ENCODE results near the gene C10orf90.

The C10orf90 gene, protein sequence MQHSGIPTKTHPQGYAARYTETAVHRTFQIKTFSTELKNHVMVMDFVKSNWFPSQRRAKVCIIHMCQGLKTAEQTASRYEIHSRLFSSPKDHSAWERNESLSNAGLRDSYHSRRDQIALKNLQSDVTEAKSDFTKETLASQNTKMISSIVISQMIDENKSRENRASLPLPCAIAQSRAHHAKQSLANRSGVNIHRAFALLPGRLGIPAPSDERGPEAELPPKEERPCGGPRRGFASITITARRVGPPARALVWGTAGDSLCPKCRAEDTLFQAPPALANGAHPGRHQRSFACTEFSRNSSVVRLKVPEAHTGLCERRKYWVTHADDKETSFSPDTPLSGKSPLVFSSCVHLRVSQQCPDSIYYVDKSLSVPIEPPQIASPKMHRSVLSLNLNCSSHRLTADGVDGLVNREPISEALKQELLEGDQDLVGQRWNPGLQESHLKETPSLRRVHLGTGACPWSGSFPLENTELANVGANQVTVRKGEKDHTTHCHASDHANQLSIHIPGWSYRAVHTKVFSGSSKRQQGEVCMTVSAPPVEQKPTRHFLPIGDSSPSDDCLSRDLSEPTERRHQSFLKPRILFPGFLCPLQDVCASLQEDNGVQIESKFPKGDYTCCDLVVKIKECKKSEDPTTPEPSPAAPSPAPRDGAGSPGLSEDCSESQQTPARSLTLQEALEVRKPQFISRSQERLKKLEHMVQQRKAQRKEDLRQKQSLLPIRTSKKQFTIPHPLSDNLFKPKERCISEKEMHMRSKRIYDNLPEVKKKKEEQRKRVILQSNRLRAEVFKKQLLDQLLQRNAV
- 0 to 0.20 (median 0) reads per million in 18 experiments for total RNA-seq

DNA sequence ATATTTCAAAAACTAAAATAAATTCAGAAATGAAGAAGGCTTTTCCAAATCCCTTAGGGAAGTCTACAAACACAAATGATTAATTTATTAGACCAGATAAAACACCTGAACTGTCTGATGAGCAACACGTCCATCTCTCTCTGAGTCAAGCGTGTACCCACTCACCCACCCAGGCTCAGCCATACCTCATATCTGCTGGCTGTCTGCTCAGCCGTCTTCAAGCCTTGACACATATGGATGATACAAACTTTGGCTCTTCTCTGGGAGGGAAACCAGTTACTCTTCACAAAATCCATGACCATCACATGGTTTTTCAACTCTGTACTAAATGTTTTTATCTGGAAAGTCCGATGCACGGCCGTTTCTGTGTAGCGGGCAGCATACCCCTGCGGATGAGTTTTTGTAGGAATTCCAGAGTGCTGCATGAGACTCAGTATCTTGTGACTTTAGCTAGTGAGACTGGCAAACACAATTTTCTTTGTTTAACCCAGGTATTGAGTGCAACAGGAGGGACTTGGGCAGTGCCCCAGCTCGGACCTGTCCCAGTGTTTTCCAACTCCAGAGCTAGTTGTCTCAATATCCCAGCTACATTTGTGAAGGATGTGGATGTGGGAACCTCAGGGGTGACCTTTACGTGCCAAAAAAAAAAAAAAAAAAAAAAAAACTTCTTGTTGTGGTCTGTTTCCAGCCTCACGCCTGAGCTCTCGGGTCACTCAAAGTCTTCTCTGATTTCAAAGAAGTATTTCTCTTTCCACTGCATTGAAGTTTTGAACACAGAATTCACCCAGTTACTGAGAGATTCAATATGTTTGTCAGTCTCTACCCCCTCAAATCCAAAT lies at the start of gene C10orf90:
TSS of gene C10orf90 (minus strand) at position 638 of the 839 bp plus-strand sequence. CDS start at position 425, 213 bp downstream.
- DNase-seq: no peak

DNA sequence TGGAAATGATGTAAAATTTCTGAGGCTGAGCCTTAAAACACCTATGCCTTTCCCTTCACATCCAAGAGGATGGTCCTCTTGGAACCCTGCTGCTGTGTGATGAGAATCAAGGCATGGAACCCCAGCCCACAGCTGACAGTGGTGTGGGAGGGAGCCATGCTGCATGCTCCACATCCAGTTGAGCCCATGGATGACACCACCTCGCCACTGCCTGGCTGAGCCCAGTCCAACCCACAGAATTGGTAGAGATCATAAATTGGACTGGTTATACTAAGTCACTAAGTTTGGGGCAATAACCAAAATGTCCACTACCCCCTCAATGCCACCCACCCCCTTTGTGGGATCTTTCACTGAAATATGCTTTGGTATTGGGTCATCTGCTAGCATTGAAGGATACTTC lies 45.9 kb upstream of the C10orf90 start:
- DNase-seq: no peak

DNA sequence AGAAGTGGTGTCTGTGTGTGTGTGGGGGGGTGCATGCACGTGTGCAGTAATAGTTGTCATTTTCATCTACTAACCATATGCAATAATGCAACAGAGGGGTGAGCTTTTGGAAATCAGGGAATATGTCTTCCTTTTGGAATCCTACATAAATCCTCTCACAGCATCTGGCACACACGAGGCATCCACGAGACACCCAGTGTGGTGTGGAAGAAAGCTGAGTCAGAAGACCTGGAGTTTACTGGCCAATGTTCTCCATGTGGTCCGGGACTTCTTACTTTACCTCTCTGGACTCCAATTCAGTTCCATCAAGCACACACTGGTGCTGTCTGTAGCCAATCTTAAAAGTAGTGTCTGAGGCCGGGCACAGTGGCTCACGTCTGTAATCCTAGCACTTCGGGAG lies 43.1 kb upstream of the C10orf90 start:
- no peak for DNase-seq

DNA sequence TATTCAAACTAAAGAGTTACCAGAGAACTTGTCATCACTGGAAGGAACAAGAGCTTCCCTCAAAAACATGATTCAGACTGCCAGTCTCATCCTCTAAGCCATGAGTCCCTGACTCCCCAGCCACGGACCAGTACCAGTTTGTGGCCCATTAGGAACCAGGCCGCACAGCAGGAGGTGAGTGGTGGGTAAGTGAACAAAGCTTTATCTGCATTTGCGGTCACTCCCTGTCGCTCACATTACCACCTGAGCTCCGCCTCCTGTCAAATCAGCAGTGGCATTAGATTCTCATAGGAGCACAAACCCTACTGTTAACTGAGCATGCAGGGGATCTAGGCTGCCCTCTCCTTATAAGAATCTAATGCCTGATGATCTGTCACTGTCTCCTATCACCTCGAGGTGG lies 42.2 kb upstream of the C10orf90 start:
- no peak for DNase-seq

DNA sequence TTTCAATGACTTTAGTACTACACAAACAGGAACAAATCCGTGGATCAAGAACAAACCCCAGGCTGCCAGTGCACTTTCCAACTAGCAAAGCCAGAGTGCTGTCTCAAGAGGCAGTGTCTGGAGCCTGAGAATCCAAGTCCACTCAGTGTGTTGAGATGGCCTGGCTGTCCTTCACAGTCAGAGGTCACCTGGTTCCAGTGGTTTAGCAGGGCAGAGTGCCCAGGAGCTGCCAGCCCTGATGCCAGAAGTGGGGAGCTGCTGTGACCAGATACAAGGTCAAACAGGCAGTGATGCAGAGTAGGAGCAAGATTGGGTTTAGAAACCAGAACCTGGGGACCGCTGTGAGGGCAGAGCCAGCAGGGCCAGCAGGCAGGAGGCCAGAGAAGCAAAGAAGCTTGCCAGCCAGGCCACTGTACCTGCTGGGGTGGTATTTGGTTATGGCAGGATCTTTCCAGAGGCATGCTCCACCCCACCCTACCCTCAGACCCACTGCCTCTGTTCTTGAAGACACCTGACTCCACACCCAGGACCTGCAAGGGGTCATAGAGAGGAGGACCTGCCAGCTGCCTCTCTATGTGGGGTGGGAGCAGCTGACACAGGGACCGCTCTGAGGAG lies 35.6 kb upstream of the C10orf90 start:
- no peak for DNase-seq

DNA sequence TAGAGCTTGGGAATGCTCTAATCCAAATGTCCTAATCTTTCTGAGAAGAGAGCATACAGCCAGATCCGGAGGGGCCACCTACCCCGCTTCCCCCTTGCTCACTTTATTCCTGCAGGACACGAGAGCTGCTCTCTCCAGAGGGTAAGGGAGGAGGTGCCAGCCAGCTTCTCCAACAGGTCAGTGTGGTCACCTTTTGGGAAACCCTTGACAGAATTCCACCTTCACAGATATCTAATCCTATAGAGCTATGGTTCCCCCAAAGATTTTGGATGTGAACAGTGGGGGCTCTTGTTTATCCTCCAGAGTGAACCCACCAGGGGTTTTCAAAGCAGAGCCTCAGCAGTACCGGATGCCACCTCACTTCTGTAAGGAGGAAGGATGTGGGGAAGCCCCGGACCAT lies 34.6 kb upstream of the C10orf90 start:
- no peak for DNase-seq

DNA sequence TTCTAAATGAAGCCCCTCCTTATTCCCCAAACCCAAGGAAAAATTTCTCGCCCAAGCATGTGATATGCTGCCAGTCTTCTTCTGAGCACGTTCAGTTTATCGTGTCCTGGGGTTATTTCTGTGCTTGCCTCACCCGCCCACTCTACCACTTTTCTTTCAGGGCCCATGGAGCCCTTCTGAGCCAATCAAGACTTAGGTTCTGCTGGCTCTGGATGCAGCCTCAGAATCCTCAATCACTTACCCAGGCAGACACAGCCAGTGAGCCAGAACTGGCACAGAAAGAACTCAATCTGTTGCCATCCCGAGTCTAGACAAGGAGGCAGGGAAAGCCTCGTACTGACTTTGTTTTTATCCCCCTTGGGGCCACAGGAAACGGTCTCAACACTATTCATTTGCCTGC lies 34.2 kb upstream of the C10orf90 start:
- no peak for DNase-seq

DNA sequence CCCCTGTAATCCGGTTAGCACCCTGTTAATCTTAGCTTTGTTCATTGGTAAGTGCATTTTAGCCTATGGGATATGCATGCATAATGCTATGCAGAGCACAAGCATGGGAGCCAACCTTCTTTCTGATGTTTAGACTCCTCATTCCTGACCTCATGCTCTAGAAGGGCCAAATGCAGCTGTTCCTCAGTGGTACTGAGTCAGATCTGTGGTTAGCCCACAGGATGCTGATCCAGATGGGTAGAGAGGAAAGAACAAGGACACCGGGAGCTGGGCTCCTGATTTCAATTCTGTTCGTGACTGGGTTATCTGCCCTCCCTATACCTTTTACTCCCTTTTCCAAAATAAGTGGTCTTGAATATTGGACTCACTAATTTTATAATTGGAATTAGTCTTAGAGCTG lies 31.7 kb upstream of the C10orf90 start:
- DNase-seq: no peak

DNA sequence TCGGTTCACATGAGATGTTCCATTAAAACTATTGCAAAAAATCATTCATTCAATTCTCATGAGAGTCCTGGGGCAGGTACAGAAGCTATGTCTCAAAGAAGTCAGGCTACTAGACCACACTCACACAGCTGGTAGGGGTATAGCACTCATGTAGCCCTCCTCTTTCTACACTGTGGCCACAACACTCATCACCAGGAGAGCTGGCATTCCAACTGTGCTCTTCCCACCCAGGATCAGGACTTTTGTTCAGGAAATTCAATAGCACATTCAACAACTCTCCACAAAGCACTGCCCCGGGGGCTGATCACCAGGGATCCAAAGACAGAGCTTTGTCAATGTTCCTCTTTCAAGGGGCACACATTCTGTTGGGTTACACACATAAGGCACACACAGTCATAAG lies 31.0 kb upstream of the C10orf90 start:
- no peak for DNase-seq

DNA sequence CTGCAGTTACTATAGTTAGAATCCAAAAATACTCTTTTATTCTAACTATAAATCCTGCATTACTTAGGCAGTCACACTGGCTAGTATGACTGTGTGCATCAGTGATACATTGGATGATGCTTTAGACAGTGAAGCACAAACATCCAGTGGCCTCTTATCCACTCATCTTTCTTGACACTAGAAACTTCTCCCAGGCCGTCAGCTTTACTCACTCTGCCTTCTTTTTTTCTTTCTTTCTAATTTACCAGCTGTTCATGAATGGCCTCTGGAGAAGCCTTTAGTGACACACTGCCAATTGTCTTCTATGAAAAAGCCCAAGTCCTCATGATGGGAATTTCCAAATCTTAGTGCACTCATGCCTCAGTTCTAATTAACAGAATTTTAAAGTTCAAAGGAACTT lies 26.2 kb upstream of the C10orf90 start:
- DNase-seq: no peak

DNA sequence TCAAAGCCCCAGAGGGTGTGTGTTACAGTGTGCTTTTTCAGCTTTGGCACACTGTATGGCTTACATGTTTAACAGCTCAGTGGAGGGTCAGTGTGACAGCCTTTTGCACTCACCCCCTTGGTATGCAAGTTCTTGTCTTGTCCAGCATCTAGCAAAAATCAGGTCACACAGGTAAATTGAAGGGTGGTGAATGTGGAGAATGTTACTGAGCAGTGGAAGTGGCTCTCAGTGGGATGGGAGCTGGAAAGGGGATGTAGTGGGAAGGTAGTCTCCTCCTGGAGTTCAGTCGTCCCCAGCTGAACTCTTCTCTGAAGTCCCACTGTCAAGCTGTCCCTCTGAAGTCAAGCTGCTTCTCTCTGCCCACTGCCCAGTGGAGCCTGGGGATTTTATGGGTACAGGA lies 21.0 kb upstream of the C10orf90 start:
- DNase-seq: no peak

DNA sequence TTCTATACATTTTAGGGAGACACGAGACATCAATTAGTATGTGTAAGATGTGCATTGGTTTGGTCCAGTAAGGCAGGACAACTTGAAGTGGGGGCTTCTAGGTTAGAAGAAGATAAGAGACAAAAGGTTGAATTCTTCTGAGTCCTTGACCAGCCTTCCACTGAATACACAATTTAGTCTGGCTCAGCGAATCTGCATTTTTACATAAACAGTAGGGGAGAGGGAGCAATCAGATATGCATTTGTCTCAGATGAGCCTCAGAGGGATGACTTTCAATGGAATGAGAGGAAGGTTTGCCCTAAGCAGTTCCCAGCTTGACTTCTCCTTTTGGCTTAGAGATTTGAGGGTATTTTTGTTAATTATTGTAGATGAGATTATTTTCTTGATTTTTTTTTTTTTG lies 20.0 kb upstream of the C10orf90 start:
- no peak for DNase-seq

DNA sequence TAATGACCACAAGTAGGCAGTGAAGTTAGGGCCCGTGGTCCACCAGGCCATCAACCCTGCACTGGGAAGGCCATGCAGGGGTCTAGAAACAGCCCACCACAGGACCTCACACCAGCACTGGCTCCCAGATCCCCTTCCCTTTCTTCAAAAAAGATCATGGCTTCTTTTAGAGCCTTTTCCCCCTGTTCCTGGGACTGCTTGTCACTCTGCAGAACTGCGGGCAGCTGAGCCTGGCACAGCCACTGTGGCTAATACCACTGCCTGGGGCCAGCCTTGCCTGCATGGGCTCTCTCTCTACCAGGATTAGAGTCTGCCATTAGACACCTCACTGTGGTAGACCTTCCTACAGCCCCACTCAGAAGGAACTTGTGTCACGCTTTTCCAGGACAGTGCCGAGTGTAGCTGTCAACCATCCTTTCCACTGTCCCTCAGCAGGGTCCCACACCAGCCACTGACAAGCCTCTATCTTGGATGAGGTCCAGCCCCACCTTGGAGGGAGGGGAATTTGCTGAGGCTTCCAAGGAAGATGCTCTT lies 19.0 kb upstream of the C10orf90 start:
- DNase-seq: no peak

DNA sequence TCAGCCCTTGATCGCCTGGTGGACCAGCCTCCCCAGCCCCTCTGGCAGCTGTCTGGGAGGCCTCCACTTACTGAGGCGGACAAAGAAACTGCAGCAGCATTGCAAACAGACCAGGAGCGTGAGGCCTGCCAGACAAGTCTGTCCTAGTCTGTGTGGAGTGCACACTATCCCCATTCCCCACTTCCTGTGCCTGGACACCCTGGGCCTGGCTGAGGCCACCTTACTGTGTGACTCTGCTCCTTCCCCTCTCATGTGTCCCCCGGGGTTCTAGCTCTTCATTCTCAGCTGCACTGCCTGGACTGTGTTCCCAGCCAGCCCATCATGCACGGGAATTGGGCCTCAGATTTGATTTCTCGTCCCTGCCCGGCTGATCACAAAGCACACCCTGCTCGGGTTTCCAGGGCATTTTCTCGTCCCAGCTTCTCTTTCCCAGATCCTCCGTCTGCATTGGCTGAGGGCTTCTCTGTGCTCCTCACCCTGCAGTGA lies 16.7 kb upstream of the C10orf90 start:
- no peak for DNase-seq

DNA sequence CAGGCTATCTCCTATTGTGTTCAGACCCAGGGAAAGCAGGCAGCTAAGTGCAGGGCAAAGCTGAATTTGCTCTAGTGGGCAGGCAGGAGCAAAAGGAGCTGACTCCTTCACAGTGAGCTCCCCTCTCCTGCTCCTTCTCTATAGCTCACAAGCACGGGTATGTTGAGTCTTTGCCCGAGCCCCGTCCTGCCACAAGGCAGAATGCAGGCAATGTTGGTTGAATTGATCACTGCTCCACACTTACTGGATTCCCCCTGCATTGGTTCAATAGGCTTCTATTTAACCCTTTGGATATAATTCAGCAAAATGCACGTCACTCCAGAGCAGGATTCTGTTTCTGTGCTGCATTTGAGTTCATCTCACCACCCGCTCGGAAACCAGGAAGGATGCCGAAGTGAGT lies 16.2 kb upstream of the C10orf90 start:
- DNase-seq: no peak

DNA sequence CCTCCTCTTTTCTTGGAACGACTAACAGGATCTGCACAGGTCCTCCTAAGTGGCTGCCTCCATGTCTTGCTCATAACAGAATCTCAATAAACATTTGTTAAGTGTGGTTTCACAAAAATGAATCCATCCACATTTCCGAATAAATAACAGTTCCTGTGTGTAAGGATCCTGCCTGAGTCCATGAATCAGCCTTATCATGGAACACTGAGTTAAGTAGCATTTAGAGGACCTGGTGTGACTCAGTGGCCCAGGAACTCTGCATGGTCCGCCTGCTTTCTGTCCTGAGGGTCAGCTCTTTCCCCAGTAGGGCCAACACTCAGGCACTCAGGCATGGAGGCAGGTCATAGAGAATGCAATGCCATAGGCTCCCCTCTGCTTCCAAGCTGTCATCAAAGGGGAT lies 15.8 kb upstream of the C10orf90 start:
- DNase-seq: no peak

DNA sequence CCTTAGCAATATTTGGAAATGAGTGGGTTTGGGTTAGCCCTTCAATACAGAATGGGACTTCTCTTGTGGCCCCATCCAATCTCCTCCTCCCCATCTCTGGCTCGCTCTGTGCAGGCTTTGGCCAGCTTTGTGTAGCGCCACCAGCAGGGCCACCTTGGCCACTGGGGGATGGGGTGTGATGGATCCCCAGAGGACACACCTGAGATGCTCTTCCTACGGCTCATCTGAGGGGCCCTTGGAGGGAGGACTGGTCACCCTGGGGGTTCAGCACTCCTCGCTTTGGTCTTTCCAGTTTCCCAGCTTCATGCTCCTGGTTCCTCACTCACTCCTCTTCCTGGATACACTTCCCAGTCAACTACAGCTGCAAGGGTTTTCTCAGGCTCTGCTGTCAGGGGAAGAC lies 15.3 kb upstream of the C10orf90 start:
- DNase-seq: no peak

DNA sequence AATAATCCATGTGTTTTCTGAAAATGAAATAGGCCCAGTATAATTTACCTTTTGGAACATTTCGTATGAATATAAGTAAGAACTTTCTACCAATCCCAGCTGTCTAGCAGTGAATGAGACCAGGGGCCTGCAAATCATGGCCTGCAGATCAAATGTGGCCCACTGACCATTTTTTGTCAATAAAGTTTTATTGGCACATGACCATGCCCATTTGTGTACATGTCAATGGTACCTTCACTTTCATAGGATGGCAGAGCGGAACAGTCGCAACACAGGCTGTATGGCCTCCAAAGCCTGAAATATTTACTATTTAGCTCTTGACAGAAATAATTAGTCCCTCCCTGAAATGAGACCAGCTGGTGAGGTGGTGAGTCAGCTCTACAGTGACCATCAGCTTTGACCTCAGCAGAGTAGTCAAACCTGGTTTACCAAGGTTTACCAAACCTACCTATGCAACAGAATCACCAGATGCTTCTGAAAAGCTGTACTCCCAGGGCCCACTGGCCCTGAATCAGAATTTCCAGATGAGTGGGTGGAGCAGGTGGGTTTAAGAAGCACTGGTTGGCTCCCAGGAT lies 13.8 kb upstream of the C10orf90 start:
- no peak for DNase-seq

DNA sequence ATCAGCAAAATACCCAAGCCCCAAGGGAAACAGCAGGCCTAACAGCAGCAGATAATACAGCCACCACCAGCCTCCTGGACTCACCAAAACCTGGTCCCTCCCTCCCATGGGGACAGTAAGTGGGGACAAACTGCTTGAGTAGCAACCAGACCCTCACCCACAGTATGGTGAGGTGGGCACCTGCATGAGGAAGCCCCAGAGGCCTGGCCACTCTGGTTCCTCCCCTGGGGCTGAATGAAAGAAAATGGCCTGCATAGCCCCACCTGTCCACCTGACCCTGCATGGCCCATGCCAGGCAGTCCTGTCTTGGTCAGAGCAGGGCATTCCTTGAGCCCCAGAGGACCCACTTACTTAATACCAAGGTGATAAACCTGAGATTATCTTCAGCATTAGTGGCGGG lies 13.0 kb upstream of the C10orf90 start:
- no peak for DNase-seq

DNA sequence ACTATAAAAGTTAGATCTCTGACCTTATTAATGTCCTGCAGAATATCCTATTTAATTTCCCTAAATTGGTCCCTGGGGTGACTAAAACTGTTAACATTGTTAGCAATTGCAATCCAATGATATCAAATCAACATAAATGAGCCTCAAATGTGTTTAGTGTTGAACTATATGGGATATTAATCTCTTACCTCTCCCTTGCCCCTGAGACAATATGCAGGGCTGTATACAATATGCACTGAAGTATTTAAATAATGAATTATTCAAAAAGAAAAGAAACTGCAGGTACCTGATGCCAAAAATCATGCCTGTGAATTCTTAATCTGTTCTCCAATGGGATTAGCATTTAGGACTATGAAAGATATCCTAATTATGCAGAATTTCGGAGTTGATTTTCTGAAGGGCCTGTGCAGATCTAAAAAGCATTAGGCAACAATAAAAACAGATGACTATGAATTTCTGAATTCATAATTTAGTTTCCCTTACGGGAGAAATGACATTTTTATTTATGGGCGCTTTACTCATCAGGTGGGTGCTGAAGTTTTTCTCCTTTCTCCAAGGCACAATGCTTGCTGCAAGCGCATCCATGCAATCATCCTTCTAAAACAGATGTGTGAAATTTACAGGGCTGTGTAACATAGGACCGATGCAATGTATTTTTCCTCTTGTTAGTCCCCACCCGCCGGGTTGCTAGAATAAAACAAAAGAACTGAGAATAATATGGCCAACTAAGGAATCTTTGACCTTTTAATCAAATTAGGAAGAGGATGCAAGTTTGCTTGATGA lies 5.4 kb upstream of the C10orf90 start:
- DNase-seq: no peak

Data from inflammatory macrophage (primary cell).